HG02588 (cell line): ENCODE data around the gene CCSER1.
"Not testable (repeated sequence)": the region's sequence is repeated elsewhere in the genome, so short reads cannot be mapped to it uniquely, and the experiment has no call there.

ENCODE experiments used
- ATAC-seq: cut with Tn5 transposase; IDR thresholded peaks from one replicate; pipeline ENCODE4 v1.9.1; 2021; ENCODE audit warnings: mild to moderate bottlenecking, moderate library complexity; ENCODE audit not compliant: unreplicated experiment

The CCSER1 gene

GRCh38 chr4:90889171-90889570 is 762.0 kb downstream of the CCSER1 start:
- ATAC-seq, result no peak

DNA sequence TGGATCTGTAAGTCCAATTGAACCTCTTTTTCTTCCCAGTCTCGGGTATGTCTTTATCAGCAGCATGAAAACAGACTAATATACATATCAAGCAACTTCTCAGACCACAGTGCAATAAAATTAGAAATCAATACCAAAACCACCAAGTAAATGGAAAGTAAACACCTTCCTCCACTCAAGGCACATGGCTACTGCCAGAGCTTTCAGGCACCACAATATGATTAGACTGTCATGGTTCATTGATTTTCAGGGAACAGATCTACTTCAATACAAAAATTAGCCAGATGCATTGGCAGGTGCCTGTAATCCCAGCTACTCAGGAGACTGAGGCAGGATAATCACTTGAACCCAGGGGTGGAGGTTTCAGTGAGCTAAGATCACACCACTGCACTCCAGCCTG is 776.2 kb downstream of the CCSER1 start:
- not testable (repeated sequence) for ATAC-seq

DNA sequence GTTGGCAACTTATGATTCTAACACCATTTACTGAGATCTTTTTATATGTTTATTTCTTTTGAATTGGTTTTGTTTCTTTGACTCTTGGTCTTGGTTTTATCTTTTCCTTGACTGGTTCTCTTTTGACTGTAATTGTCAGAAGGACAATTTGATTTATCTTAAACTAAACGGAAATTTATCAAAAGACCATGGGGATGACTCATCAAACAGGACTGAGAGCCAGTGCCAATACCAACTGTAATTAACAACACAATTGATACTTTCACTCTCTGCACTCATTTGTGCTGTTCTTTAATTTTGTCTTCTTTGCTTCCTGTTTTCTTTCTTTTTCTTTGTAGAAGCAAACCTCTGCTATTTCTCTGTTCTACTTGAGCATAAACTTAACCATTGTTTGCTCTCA is 776.8 kb downstream of the CCSER1 start:
- ATAC-seq, result no peak

DNA sequence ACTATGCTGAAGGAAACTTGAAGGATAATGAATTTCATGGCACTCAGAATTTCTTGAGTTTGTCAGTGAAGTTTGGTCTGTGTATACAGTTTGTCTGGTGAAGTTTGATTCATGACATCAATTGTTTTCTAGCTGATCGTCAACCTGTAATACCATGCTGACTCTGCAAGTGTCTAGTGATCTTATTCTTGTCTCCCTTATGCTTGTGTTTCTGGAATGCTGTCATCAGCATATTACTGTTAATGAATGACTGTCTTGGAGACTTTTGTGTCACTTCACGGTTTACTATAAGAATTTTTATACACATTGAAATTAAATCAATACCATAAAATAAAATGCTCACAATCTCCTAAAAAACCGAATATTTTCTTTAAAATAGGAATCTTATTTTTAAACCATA is 779.0 kb downstream of the CCSER1 start:
- no peak for ATAC-seq

- not testable (repeated sequence) for ATAC-seq
These were observed 784.7 kb downstream of the CCSER1 start for GRCh38 chr4:90911724-90912434.

DNA sequence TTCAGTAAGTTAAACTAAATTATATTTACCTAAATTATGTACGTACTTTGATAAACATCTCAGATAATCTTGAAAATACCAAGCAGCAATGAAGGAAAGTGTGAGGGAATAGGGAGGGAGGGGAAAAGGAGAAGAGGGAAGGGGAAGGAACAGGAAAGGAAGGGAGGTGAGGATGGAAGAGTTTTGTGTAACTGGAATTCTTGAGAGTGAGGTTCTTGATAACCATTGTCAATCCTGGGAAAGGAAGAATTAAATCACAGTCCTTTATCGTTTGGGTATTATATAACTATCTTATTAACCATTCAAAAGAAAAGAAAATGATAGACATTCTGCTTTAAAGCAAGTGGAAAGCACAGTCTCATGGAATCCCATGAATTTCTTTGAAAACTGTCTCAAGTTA is 795.0 kb downstream of the CCSER1 start:
- no peak for ATAC-seq

DNA sequence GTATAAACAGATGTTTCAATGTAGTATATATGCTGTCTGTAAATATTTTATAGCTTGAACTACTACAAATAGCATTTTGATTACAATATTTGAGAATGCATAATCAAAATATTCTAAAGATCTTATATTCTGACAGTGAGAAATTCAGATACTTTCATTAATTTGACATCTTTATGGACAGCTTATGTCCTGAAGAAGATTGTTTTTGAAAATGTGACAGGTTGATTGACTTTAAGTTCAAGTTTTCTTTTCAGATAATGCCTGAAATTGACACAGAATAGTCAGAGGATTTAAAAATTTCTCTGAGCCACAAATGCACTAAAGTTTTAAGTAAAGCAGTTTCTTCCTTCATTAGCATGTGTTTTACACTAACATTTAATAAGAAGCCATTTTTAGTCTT is 799.8 kb downstream of the CCSER1 start:
- no peak for ATAC-seq

DNA sequence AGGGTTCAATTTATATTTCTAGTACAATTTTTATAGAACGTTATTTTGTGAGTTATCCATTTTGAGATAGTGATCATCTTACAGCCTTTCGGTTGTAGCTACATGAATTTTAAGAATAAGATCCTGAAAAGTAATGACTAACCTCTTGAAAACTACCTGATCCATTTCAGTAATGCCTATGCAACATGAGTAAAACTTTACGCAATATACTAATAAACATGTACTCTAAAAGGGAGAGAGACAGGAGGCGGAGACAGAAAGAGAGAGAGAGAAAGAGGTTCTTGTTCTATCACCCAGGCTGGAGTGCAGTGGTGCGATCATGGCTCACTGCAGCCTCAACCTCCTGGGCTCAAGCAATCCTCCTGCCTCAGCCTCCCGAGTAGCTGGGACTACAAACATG is 816.1 kb downstream of the CCSER1 start:
- ATAC-seq, result no peak

GRCh38 chr4:90946945-90947344 is 819.8 kb downstream of the CCSER1 start:
- ATAC-seq, result no peak

- ATAC-seq, result no peak
These were observed 823.2 kb downstream of the CCSER1 start for GRCh38 chr4:90950385-90950841.

GRCh38 chr4:90951037-90951436 is 823.8 kb downstream of the CCSER1 start:
- no peak for ATAC-seq

- ATAC-seq, result no peak
These were observed 831.2 kb downstream of the CCSER1 start for GRCh38 chr4:90958256-90958895.

- no peak for ATAC-seq
These were observed 833.2 kb downstream of the CCSER1 start for GRCh38 chr4:90960433-90960832.

DNA sequence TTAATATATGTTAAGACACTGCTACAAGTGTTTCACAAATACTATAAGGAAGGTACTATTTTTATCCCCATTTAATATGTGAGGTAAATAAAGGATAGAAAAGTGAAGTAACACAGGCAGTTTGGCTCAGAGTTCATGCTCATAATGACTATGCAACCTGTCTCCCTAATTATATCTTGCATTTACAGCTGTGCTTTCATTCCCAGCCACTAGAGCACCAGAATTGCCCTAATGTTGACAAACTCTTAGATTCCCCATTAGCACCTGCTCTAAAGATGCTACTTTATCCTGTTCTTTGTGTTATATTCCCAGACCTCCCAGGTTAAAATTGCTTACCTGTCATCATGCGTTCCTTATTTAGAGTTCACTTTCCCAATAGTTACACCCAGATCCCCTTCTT is 833.6 kb downstream of the CCSER1 start:
- no peak for ATAC-seq

- ATAC-seq, result no peak
These were observed 842.8 kb downstream of the CCSER1 start for GRCh38 chr4:90970021-90970420.

DNA sequence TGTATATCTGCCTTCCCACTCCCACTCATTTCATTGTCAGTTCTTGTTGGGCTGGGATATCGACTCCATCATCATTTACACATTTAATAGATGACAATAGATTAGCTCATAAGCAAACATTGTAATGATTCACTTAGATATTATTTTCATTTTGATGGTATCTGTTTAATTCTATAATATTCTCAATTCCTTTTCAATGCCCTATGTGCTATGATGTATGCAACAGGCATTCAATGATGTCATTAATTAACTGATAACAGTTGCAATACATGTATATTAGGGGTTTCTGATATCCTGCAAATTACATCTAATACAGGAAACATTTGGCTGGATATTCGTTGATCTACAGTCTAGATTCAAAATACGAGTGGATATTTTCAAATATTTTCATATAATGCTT is 850.5 kb downstream of the CCSER1 start:
- ATAC-seq, result no peak

DNA sequence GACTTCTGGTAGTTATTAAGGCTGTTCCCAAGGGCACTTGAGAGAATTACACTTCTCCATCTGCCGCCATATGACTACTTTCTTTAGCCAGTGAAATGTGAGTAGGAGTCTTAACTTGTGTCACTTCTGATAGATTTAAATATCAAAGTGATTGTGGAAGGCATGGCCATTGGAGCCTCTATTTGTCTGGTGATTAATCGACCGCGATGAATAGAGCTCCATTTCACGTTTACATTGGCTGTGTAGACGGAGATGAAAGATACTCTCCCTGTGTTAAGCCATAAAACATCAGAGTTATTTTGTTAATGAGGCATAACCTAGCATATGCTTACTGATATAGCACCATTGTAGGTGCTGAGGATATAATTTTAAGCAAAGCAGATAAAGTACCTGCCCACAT is 852.4 kb downstream of the CCSER1 start:
- no peak for ATAC-seq

DNA sequence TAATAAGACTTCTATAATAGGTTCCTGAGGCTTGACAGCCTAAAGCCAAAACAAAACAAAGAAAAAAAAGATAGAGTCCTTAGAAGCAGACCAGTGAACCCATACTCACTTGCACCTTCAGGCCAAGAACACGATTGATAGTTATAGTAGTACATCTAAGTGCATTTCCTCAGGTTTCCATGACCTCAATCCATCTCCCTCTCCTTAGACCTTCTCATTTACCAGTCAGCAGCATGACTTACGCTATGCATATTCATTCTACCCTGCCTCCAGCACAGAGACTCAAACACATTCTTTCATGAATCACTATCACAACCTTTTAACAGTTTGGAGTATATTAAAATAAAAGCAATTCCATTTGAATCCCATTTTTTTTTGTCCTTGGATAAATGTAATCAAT is 855.6 kb downstream of the CCSER1 start:
- ATAC-seq, result no peak

GRCh38 chr4:90990284-90990683 is 863.1 kb downstream of the CCSER1 start:
- no peak for ATAC-seq

DNA sequence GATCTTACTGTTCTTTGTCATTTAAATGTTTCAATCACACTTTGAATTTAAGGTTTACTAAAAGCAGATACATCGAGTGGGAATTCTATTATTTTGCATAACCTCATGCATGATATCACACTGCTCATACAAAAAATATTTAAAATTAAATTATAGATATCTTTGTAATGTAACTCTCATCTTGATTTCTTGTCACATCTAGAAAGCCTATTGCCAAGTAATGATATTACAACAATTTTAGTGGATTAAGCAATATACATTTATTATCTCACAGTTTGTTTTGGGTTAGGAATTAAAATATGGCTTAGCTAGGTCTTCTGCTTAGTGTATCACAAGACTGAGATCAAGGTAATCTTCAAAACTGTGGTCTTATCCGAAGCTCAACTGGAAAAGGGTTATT is 865.0 kb downstream of the CCSER1 start:
- ATAC-seq, result no peak

- ATAC-seq, result no peak
These were observed 867.8 kb downstream of the CCSER1 start for GRCh38 chr4:90994851-90995574.

DNA sequence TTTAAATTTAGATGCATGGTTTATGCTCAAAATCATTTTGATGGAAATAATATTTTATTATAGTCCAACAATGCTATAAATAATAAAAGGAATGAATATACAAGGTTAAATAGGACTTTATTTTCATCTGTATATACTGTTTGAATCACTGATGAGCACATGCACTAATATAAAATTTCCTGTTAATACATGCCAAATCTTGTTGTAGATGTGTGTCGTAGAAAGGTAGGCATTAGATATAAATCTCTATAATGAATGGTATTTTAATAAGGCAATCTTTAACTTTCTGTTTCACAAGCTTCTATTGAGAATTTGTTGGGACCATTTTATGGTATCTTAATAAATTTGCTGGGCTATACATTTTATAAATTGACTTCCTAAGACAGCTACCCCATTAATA is 868.8 kb downstream of the CCSER1 start:
- ATAC-seq, result no peak
